CD4-positive, alpha-beta T cell treated with Interleukin-12 subunit alpha and Interleukin-12 subunit beta, for 1 hour (primary cell): ENCODE results near the gene COMMD1.
A peak's percentile ranks its signal among the peaks of the same experiment; 100 is the strongest.
"Not testable (repeated sequence)": the region's sequence is repeated elsewhere in the genome, so short reads cannot be mapped to it uniquely, and the experiment has no call there.

Source experiments
- DNase-seq: peaks from one replicate; pipeline ENCODE4 v3.0.0-alpha.2; 2020

COMMD1 gene

DNA sequence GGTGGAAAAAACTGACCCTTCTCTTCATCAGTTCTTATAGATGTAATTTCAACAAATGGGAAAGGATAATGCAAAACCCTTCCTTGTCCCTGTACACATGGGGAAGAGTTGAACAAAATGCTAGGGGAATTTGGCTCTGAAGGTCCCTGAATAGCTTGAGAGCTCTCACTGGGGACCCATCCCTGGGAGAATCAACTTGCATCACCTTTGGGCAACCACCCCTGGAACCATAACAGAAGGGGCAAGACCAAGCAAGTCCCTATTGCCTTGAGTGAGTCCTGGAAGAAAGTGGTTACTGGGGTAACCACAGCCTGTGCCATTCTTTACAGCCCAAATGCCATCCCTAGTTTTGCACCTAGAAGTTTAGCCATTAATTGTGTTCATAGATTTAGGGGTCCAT is 238.2 kb downstream of the COMMD1 start:
- DNase-seq = no peak

DNA sequence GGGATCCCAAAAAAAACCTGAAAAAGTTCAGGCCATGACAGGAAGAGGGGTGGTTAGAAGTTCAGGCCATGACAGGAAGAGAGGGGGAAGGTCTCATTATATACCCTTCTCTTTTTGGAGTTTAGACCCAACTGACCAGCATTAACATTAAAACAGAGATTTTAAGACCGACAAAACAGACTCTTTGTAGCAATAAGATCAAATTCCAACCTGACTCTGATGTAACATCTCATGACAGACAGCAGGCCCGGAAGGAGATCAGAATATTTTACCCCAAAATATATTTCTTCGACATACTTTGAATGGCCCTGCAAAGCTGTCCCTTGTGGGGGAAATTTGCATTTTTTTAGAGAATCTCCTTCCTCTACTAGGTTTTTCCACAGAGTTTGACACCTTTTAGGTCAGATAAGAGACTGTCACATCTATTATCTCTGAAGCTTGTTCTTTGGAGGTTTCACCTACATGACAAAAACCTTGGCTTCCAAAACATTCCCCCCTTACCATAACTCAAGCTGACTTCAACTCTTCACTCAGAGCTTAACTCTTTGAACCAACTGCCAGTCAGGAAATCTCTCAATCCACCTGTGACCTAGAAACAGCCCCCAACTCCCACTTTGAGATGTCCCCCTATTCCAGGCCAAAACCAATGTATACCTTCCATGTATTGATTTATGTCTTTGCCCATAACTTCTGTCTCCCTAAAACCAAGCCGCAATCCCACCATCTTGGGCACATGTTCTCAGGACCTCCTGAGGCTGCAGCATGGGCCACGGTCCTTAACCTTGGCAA is 239.4 kb downstream of the COMMD1 start:
- no peak for DNase-seq

DNA sequence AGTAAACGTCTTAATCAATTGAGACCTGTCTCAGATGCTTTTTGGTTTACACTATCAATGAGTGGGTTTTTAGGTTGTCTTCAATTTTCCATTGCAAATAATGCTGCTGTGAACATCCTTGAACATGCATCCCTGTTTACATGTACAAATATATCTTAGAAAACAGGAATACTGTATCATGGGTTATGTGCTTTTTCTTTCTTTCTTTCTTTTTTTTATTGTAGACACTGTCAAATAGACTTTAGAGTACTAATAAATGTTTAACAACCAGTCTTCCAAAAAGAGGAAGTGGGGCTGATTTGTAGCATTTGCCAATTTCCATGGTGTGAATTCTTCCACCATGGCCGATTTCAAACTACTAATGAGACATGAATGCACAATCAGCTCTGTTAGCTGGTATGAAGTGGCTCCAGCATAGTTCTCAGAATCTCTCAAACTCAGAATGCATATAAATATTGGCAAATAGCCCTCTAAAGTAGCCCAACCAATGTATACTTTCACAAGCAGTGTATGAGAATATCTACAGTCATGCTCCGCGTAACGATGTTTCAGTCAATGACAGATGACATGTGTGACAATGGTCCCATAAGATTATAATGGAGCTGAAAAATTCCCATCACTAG is 240.1 kb downstream of the COMMD1 start:
- no peak for DNase-seq

GRCh38 chr2:62146790-62147189 is 241.3 kb downstream of the COMMD1 start:
- peak; percentile 30 for DNase-seq

DNA sequence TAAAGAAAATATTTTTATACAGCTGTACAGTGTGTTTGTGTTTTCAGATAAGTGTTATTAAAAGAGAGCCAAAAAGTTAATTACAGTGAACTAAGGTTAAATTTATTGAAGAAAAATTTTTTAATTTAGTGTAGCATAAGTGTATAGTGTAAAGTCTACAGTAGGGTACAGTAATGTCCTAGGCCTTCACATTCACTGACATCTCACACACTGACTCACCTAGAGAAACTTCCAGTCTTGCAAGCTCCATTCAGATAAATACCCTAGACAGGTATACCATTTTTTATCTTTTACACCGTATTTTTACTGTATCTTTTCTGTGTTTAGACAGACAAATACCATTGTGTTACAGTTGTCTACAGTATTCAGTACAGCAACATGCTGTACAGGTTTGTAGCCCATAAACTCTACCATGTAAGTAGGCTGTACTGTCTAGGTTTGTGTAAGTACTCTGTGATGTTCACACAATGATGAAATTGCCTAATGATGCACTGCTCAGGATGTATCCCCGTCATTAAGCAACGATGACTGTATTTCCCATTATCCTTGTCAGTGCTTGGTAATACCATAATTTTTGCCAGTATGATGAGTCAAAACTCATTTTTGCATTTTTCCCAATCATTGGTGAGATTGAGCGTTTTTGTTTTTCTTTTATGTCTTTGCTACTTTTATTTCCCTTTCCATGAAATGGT is 242.3 kb downstream of the COMMD1 start:
- DNase-seq = no peak

GRCh38 chr2:62149708-62150107 is 244.2 kb downstream of the COMMD1 start:
- no peak for DNase-seq

DNA sequence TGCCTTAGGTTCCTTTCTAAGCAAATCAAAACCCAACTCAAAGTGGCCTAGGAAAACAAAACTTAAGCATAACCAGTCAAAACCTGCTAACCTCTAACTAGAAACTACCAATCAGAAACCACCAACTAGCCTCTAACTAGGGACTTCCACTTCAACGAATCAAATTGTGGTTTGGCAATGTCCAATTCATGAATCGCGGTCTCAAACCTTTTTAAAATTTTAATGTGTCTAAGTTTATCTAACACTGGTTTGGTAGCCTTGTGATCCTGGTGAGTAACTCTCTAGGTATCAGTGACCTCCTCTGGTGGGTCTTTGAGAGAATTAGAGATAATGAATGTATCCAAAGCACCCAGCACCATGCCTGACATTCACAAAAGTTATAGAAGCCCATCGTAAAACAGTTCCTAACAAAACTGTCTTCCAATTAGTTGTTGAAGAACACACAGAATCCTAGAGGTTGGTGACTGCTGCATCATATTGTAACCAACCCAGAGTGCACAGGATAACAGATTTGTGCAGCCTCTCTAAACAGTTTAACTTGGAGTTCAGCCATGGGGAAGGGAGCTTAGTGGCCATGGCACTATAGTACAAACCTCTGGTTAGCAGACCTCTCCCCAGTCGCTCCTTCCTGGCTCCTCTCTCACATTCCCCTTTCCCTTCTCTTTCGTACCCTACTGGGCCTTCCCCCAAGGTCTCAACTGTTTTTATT is 245.3 kb downstream of the COMMD1 start:
- DNase-seq = no peak

GRCh38 chr2:62151306-62151638 is 245.8 kb downstream of the COMMD1 start:
- no peak for DNase-seq

GRCh38 chr2:62152000-62152399 is 246.5 kb downstream of the COMMD1 start:
- no peak for DNase-seq

- no peak for DNase-seq
These were observed 251.5 kb downstream of the COMMD1 start for GRCh38 chr2:62156861-62157496.

- DNase-seq = no peak
These were observed 253.1 kb downstream of the COMMD1 start for GRCh38 chr2:62158444-62159121.

DNA sequence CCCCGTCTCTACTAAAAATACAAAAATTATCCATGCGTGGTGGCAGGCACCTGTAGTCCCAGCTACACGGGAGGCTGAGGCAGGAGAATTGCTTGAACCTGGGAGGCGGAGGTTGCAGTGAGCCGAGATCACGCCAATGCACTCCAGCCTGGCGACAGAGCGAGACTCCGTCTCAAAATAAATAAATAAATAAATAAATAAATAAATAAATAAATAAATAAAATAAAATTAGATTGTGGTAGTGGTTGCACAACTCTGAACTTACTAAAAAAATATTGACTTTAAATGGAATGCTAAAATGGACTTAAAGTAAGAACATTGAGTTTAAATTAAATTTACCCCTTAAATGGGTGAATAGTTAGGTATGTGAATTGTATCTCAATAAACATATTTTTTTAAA is 255.2 kb downstream of the COMMD1 start:
- DNase-seq = not testable (repeated sequence)

DNA sequence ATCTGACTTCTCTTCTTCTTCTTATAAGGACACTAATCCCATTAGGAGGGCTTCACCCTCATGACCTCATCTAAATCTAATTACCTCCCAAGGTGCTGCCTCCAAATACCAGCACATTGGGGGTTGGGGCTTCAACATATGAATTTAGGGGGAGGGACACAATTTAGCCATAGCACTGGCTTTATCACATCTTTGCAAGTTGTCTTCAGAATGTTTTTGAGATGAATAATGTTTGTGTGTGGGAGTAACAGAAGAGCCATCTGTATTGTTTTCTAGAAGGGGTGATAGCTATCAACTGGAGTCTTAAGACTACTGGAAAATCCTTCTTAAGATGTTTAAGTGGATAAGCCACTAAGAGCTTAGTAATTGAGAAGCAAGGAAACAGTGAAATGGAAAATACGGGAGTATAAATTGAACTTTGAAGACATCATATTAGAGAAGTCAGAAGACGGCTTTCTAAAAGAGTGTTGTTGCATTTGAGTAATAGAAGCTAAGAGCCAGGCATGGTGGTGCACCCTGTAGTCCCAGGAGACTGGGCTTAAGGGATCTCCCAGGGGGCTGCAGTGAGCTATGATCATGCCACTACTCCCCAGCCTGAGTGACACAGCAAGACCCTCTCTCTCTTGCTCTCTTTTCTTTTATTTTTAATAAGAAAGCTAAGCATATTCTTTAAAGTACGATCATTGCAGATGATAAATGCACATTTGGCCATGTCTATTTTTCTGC is 257.8 kb downstream of the COMMD1 start:
- DNase-seq = no peak

- no peak for DNase-seq
These were observed 258.4 kb downstream of the COMMD1 start for GRCh38 chr2:62163834-62164233.

DNA sequence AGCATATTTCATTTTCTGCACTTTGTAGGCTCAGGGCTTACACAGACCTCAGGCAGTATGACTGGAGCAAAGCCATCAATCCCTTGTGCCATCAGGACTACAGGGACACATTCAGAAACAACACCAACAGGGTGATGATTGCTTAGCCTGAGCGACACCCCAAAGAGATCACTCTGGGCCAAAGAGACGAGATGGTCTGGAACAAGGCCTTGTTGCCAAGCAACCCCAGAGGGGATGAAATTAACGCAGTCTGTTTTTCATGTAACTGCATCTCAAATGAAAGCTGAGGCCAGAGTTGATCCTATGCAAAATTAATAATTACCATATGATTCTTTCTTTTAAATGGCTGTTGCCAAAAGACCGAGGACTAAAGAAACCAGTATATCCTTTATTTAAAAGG is 270.3 kb downstream of the COMMD1 start:
- no peak for DNase-seq

DNA sequence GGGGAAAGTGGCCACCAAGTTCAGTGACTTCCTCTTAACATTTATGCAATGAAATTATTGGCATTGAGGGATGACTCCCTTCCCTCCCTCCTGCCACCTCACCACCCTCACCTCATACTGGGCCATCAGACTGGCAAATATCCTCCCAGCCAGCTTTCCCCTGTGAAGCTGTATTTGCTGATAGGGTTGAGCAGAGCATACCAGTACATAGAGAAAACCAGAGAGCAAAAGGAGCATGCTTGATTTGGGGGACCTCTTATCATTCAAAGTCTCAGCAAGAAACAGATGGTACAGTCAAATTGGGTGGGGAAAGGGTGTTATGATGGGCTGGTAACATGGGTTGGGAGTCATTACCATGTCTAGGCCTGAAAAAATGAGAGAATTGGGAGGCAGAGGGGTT is 271.3 kb downstream of the COMMD1 start:
- no peak for DNase-seq

- no peak for DNase-seq
These were observed 272.0 kb downstream of the COMMD1 start for GRCh38 chr2:62177392-62178049.

GRCh38 chr2:62178741-62179271 is 273.3 kb downstream of the COMMD1 start:
- DNase-seq = no peak

GRCh38 chr2:62180975-62181374 is 275.5 kb downstream of the COMMD1 start:
- no peak for DNase-seq

GRCh38 chr2:62181843-62182242 is 276.4 kb downstream of the COMMD1 start:
- DNase-seq = no peak
